ENCODE results near the gene SLC25A2.

Gene SLC25A2

DNA sequence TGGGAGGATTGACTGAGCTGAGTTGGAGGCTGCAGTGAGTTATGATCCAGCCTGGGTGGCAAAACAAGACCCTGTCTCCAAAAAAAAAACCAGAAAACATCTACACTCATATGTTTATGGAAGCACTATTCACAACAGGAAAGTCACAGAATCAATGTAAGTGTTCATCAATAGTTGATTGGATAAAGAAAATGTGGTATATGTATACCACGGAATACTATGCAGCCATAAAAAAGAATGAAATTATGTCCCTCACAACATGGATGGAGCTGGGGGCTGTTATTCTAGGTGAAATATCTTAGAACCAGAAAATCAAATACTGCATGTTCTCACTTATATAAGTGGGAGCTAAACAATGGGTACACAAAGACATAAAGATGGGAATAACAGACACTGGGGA, 2.8 kb upstream of the SLC25A2 start:
- FAIRE-seq: no peak

- no peak for FAIRE-seq
Measured at GRCh38 chr5:141298376-141298775, 5.5 kb downstream of the SLC25A2 start.

DNA sequence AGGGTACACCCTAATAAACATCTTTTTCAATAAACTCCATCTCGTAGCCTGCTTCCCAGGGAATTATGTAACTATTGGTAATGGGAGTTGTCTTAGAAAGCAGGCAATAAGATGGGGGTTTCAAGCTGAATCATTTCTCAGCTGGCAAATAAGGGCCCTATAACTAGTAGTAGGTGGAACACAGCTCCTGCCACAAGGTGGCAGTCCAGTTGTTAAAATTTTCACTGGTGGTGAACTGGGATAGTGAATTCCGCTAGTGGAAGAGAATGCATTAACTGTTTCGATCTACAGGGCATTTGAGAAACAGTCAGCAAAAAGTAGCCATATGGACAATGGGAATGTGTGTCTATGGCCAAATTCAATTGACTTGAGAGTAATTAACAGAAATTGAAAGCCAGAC, 30.9 kb downstream of the SLC25A2 start:
- FAIRE-seq: no peak

GRCh38 chr5:141269195-141269594, 34.7 kb downstream of the SLC25A2 start:
- FAIRE-seq: no peak

GRCh38 chr5:141261238-141261546, 42.7 kb downstream of the SLC25A2 start:
- FAIRE-seq: peak; percentile 63

DNA sequence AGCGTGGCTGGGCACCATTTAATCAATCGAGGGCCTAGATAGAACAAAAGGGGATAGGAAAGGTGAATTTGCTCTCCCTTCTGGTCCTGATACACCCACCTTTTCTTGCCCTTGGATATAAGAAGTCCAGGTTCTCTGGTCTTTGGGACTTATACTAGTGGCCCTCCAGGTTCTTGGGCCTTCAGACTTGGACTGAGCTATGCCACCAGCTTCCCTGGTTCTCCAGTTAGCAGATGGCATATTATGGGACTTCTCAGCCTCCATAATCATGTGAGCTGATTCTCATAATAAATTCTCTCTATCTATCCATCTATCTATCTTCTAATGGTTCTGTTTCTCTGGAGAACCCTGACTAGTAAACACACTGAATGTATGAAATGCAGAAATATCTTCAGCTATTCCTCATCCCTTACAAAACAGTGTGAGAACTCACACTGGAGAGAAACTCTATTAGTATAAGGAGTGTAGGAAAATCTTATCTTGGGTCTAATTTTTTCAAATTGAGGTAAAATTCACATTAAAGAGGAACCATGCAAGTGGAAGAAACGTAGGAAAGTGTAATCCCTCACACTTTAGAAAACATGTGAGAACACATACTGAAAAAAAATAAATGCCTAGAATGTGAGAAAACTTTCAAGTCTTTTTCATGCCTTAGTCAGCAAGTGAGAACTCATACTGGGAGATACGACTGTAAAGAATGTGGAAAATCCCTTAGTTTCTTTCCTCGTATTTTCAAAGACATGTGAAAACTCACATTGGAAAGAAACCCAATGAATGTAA, 43.2 kb downstream of the SLC25A2 start:
- FAIRE-seq: no peak

- FAIRE-seq: no peak
Measured at GRCh38 chr5:141258948-141259347, 44.9 kb downstream of the SLC25A2 start.

- no peak for FAIRE-seq
Measured at GRCh38 chr5:141258464-141258863, 45.4 kb downstream of the SLC25A2 start.
